Stimulated activated CD4-positive, alpha-beta T cell treated with anti-CD3 and anti-CD28 coated beads, Interleukin-2, amount 100 ng/mL, for 48 hours (primary cell): ENCODE measurements around the gene TBCK.
"Not testable (repeated sequence)": the region's sequence is repeated elsewhere in the genome, so short reads cannot be mapped to it uniquely, and the experiment has no call there.

Experiments used
- DNase-seq, 2 donors: peaks; one replicate each; pipeline ENCODE4 v3.0.0-alpha.2; 2020

Gene TBCK

GRCh38 chr4:106315968-106316772 is at the start of gene TBCK, which contains the start of gene AIMP1:
Gene TBCK (minus strand): TSS chr4:106316209. CDS start chr4:106308960, 7,249 bp downstream.
Gene AIMP1 (plus strand): TSS chr4:106316550. CDS start chr4:106325010, 8,460 bp downstream.
- DNase-seq: peak; percentile 76 to 79

- no peak for DNase-seq
Observed at GRCh38 chr4:106365613-106366012, 49.6 kb upstream of the TBCK start.

- no peak for DNase-seq
Observed at GRCh38 chr4:106364282-106364681, 48.3 kb upstream of the TBCK start.

- no peak for DNase-seq
Observed at GRCh38 chr4:106362086-106362825, 46.2 kb upstream of the TBCK start.

- no peak for DNase-seq
Observed at GRCh38 chr4:106358899-106359298, 42.9 kb upstream of the TBCK start.

GRCh38 chr4:106355193-106355592 is 39.2 kb upstream of the TBCK start:
- DNase-seq: no peak

GRCh38 chr4:106353786-106354185 is 37.8 kb upstream of the TBCK start:
- no peak for DNase-seq

- DNase-seq: no peak
Observed at GRCh38 chr4:106351016-106351415, 35.0 kb upstream of the TBCK start.

- no peak for DNase-seq
Observed at GRCh38 chr4:106347167-106347566, 31.2 kb upstream of the TBCK start.

GRCh38 chr4:106344647-106344970 is 28.6 kb upstream of the TBCK start:
- DNase-seq: no peak

- DNase-seq: no peak
Observed at GRCh38 chr4:106343865-106344646, 28.0 kb upstream of the TBCK start.

GRCh38 chr4:106340774-106341173 is 24.8 kb upstream of the TBCK start:
- no peak for DNase-seq

GRCh38 chr4:106339431-106339830 is 23.4 kb upstream of the TBCK start:
- DNase-seq: no peak

GRCh38 chr4:106338671-106339070 is 22.7 kb upstream of the TBCK start:
- DNase-seq: no peak

GRCh38 chr4:106337916-106338315 is 21.9 kb upstream of the TBCK start:
- no peak for DNase-seq

GRCh38 chr4:106336618-106337017 is 20.6 kb upstream of the TBCK start:
- no peak for DNase-seq

GRCh38 chr4:106334741-106335470 is 18.9 kb upstream of the TBCK start:
- no peak for DNase-seq

- DNase-seq: no peak
Observed at GRCh38 chr4:106333186-106333585, 17.2 kb upstream of the TBCK start.

GRCh38 chr4:106329041-106329618 is 13.1 kb upstream of the TBCK start:
- DNase-seq: no peak

GRCh38 chr4:106325800-106326199 is 9.8 kb upstream of the TBCK start:
- DNase-seq: no peak

- DNase-seq: no peak
Observed at GRCh38 chr4:106323119-106323518, 7.1 kb upstream of the TBCK start.

GRCh38 chr4:106321814-106322213 is 5.8 kb upstream of the TBCK start:
- DNase-seq: not testable (repeated sequence)
